Measurements from ENCODE around the gene RHOBTB1.

- TF ChIP-seq, protein P1, sequence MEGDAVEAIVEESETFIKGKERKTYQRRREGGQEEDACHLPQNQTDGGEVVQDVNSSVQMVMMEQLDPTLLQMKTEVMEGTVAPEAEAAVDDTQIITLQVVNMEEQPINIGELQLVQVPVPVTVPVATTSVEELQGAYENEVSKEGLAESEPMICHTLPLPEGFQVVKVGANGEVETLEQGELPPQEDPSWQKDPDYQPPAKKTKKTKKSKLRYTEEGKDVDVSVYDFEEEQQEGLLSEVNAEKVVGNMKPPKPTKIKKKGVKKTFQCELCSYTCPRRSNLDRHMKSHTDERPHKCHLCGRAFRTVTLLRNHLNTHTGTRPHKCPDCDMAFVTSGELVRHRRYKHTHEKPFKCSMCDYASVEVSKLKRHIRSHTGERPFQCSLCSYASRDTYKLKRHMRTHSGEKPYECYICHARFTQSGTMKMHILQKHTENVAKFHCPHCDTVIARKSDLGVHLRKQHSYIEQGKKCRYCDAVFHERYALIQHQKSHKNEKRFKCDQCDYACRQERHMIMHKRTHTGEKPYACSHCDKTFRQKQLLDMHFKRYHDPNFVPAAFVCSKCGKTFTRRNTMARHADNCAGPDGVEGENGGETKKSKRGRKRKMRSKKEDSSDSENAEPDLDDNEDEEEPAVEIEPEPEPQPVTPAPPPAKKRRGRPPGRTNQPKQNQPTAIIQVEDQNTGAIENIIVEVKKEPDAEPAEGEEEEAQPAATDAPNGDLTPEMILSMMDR (IDR thresholded peaks at IDR 0.05), result no peak
- TF ChIP-seq EZH2 (IDR thresholded peaks at IDR 0.05) (no peak), EZH2phosphoT487 (IDR thresholded peaks at IDR 0.05) (no peak)
Observed at GRCh38 chr10:60842694-60843093, 101.3 kb downstream of the RHOBTB1 start.
